Keratinocyte (primary cell): ENCODE measurements around the gene MYCL. TPM values are rescaled to one million over a fixed set of nuclear protein-coding genes. Genes with fewer than 3 reads are reported as not detected.

Experiments used
- DNase-seq: peaks from one replicate; pipeline ENCODE4 v3.0.0-alpha.2; 2011; ENCODE audit warnings: low read depth, missing footprints, low spot score
- FAIRE-seq: peaks from 2 replicates; lab custom pipeline; 2011; peaks lifted over from hg19 to GRCh38; lab: Jason Lieb, UNC
- H2AFZ ChIP-seq: 2 replicates; pipeline ENCODE4 v1.6.0; 2012; ENCODE audit warnings: low read length, control low read depth, inconsistent platforms; ENCODE audit not compliant: control insufficient read depth
- H3K27ac ChIP-seq: 2 replicates; pipeline ENCODE4 v1.5.1; 2011; ENCODE audit warnings: low read length; ENCODE audit not compliant: control insufficient read depth, insufficient read depth
- H3K27me3 ChIP-seq: 3 replicates; pipeline ENCODE4 v1.6.0; 2011; ENCODE audit warnings: low read length; ENCODE audit not compliant: control insufficient read depth, insufficient read depth; ENCODE audit errors: extremely low read depth
- H3K36me3 ChIP-seq, 2 experiments: 2 replicates in 1 of 2; 3 replicates in 1 of 2; pipeline ENCODE4 v1.5.1; 2011; ENCODE audit warnings: low read length in 2 of 2, mild to moderate bottlenecking in 1 of 2; ENCODE audit not compliant: control insufficient read depth in 2 of 2, insufficient read depth in 2 of 2; ENCODE audit errors: extremely low read depth in 1 of 2
- H3K4me1 ChIP-seq: 3 replicates; pipeline ENCODE4 v1.5.1; 2011; ENCODE audit warnings: low read length; ENCODE audit not compliant: control insufficient read depth, insufficient read depth; ENCODE audit errors: extremely low read depth
- H3K4me2 ChIP-seq: 3 replicates; pipeline ENCODE4 v1.6.0; 2011; ENCODE audit warnings: low read depth, low read length; ENCODE audit not compliant: control insufficient read depth, insufficient read depth; ENCODE audit errors: extremely low read depth
- H3K4me3 ChIP-seq, 3 experiments: fragments of 200-600 bp in 1 of 3; sonication (generic) in 1 of 3; 2 replicates in 2 of 3; 3 replicates in 1 of 3; pipeline ENCODE4 v1.5.1; 2011 to 2016; ENCODE audit warnings: low read length in 3 of 3, mild to moderate bottlenecking in 3 of 3, control low read depth in 2 of 3, inconsistent platforms in 1 of 3, low read depth in 1 of 3, mixed read lengths in 1 of 3, mixed run types in 1 of 3, moderate library complexity in 1 of 3; ENCODE audit not compliant: control insufficient read depth in 2 of 3, insufficient read depth in 2 of 3; ENCODE audit errors: extremely low read depth in 1 of 3
- H3K79me2 ChIP-seq: 2 replicates; pipeline ENCODE4 v1.6.0; 2012; ENCODE audit warnings: low read length; ENCODE audit not compliant: control insufficient read depth, insufficient read depth
- H3K9ac ChIP-seq: 3 replicates; pipeline ENCODE4 v1.6.0; 2011; ENCODE audit warnings: low read length; ENCODE audit not compliant: control insufficient read depth, insufficient read depth; ENCODE audit errors: extremely low read depth
- H3K9me1 ChIP-seq: 3 replicates; pipeline ENCODE4 v1.6.0; 2011; ENCODE audit warnings: low read length; ENCODE audit not compliant: control insufficient read depth, insufficient read depth; ENCODE audit errors: extremely low read depth
- H3K9me3 ChIP-seq: 2 replicates; pipeline ENCODE4 v1.5.1; 2012; ENCODE audit warnings: low read depth, low read length; ENCODE audit not compliant: control insufficient read depth
- H4K20me1 ChIP-seq: 3 replicates; pipeline ENCODE4 v1.6.0; 2011; ENCODE audit warnings: low read length; ENCODE audit not compliant: control insufficient read depth, insufficient read depth; ENCODE audit errors: extremely low read depth
- CTCF ChIP-seq, 3 experiments: IDR thresholded peaks in 1 of 3; conservative IDR thresholded peaks in 1 of 3; optimal IDR thresholded peaks in 1 of 3; 2 replicates in 2 of 3; 3 replicates in 1 of 3; pipeline versions ENCODE3 to v1.5.1; 2011; ENCODE audit warnings: low read length in 3 of 3, mild to moderate bottlenecking in 3 of 3, moderate library complexity in 2 of 3, control low read depth in 1 of 3, inconsistent platforms in 1 of 3; ENCODE audit not compliant: insufficient read depth in 2 of 3; ENCODE audit errors: extremely low read depth in 1 of 3
- EZH2 ChIP-seq: IDR thresholded peaks from one replicate; pipeline ENCODE4 v1.6.1; 2012; ENCODE audit warnings: inconsistent platforms, mild to moderate bottlenecking, low read length, moderate library complexity
- dilution Hi-C: fragments of 300-500 bp; cut with MboI; formaldehyde crosslinking; loops from one replicate; pipeline ENCODE4 v1.7.0; 2020; ENCODE audit warnings: low sequenced_read_pairs; ENCODE audit not compliant: extremely low pct_ligation_motif_present
- polyA plus RNA-seq, 5 experiments: library from polyadenylated mRNA; depleted of rRNA in 3 of 5; stranded (reverse) in 3 of 5; stranded (forward) in 1 of 5; unstranded in 1 of 5; fragments of >200 nt; gene quantifications; 1 replicate in 1 of 5; 2 replicates in 3 of 5; 3 replicates in 1 of 5; pipeline versions ENCODE4 v1.2.1 to v1.2.3, GENCODE V29; 2011 to 2012; ENCODE audit warnings: missing spikeins in 2 of 5, low read depth in 1 of 5, low replicate concordance in 1 of 5

MYCL gene
- polyA plus RNA-seq, 1 donor (not counting 4 experiments of a cell fraction or from before 2014, with no cell fraction given), result 5.4 TPM

- dilution Hi-C loops, result no loop called here
- DNase-seq (no peak), FAIRE-seq (peak; percentile 68)
- no peaks in the 10 kb centered on the region for H3K36me3 ChIP-seq
- H3K4me3 ChIP-seq, result no peak overlapping the region
- no peaks in the 10 kb centered on the region for H4K20me1 ChIP-seq
- H3K9ac ChIP-seq, result no peak overlapping the region
- H3K9me3 ChIP-seq, result no peaks in the 10 kb centered on the region
- H3K27ac ChIP-seq, result no peak overlapping the region
- no peak overlapping the region for H3K4me2 ChIP-seq
- H2AFZ ChIP-seq, result peak overlapping the region; percentile 20
- no peaks in the 10 kb centered on the region for H3K79me2 ChIP-seq
- TF ChIP-seq CTCF (optimal IDR thresholded peaks at IDR 0.05 in 1 of 3, IDR thresholded peaks at IDR 0.05 in 1 of 3, conservative IDR thresholded peaks at IDR 0.05 in 1 of 3; ENCODE audit: extremely low read depth in 1 of 3, insufficient read depth in 2 of 3, low read length in 3 of 3), result no peak
- no peak for TF ChIP-seq EZH2
- peaks cover 44% of the 10 kb centered on the region for H3K4me1 ChIP-seq
- no peaks in the 10 kb centered on the region for H3K27me3 ChIP-seq
- H3K9me1 ChIP-seq, result no peaks in the 10 kb centered on the region
Measured at GRCh38 chr1:39938856-39939255, 37.1 kb upstream of the MYCL start.

- no peak for DNase-seq
- H4K20me1 ChIP-seq, result no peaks in the 10 kb centered on the region
- H2AFZ ChIP-seq, result no peak overlapping the region
- peaks cover 32% of the 10 kb centered on the region for H3K4me1 ChIP-seq
- no peaks in the 10 kb centered on the region for H3K79me2 ChIP-seq
- H3K9ac ChIP-seq, result no peak overlapping the region
- no peak overlapping the region for H3K27ac ChIP-seq
- dilution Hi-C loops, result no loop called here
- FAIRE-seq, result no peak
- H3K9me1 ChIP-seq, result no peaks in the 10 kb centered on the region
- no peak overlapping the region for H3K4me3 ChIP-seq
- TF ChIP-seq EZH2, result no peak
- TF ChIP-seq CTCF (optimal IDR thresholded peaks at IDR 0.05 in 1 of 3, IDR thresholded peaks at IDR 0.05 in 1 of 3, conservative IDR thresholded peaks at IDR 0.05 in 1 of 3; ENCODE audit: extremely low read depth in 1 of 3, insufficient read depth in 2 of 3, low read length in 3 of 3), result no peak
- H3K9me3 ChIP-seq, result no peaks in the 10 kb centered on the region
- no peaks in the 10 kb centered on the region for H3K27me3 ChIP-seq
- H3K4me2 ChIP-seq, result no peak overlapping the region
- no peaks in the 10 kb centered on the region for H3K36me3 ChIP-seq
Measured at GRCh38 chr1:39936724-39937491, 35.2 kb upstream of the MYCL start.
